Measurements from ENCODE around the gene LAMB1. TPM values are rescaled to one million over a fixed set of nuclear protein-coding genes. Genes with fewer than 3 reads are reported as not detected.

The LAMB1 gene
- total and polyA plus RNA-seq, 2 of the 13 experiments (the other 11 are each of a cell fraction or from before 2014, with no cell fraction given) = 109 to 124 TPM

- TF ChIP-seq TRAFD1 (CRISPR knock-in tag; IDR thresholded peaks at IDR 0.05; ENCODE audit: borderline replicate concordance) (no peak), RBFOX2 (IDR thresholded peaks at IDR 0.05; ENCODE audit: low read depth, low read length) (peak; percentile 87), HMGXB3 (CRISPR knock-in tag; IDR thresholded peaks at IDR 0.05; ENCODE audit: borderline replicate concordance) (peak; percentile 50; the same call in 1 of the 2 replicates), HMGA1 (CRISPR knock-in tag; conservative IDR thresholded peaks at IDR 0.05) (no peak), HDAC1 (CRISPR knock-in tag; IDR thresholded peaks at IDR 0.05) (peak; percentile 78), ZNF670 (CRISPR knock-in tag; IDR thresholded peaks at IDR 0.05; ENCODE audit: borderline replicate concordance) (peak; percentile 84), SATB2 (CRISPR knock-in tag; IDR thresholded peaks at IDR 0.05) (no peak), ZNF33B (CRISPR knock-in tag; IDR thresholded peaks at IDR 0.05) (peak; percentile 29; the same call in 1 of the 2 replicates), MTF2 (CRISPR knock-in tag; IDR thresholded peaks at IDR 0.05; ENCODE audit: borderline replicate concordance) (no peak), ZNF772 (CRISPR knock-in tag; IDR thresholded peaks at IDR 0.05) (0 out of 2 replicates have a peak, but pooled peaks have one; percentile 57), CEBPG (CRISPR knock-in tag; IDR thresholded peaks at IDR 0.05) (peak; percentile 22; the same call in 1 of the 2 replicates), NR2F2 (IDR thresholded peaks at IDR 0.05; ENCODE audit: borderline replicate concordance, low read depth) (no peak), ZBTB20 (CRISPR knock-in tag; IDR thresholded peaks at IDR 0.05; ENCODE audit: borderline replicate concordance, low read depth) (no peak), ZFP91 (CRISPR knock-in tag; IDR thresholded peaks at IDR 0.05; ENCODE audit: borderline replicate concordance) (peak; percentile 91), ZNF317 (CRISPR knock-in tag; IDR thresholded peaks at IDR 0.05) (no peak; the same call in 1 of the 2 replicates), MLXIP (CRISPR knock-in tag; IDR thresholded peaks at IDR 0.05; ENCODE audit: borderline replicate concordance) (peak; percentile 40; the same call in 1 of the 2 replicates), ZNF101 (CRISPR knock-in tag; IDR thresholded peaks at IDR 0.05; ENCODE audit: borderline replicate concordance, low read depth) (no peak), DRAP1 (CRISPR knock-in tag; IDR thresholded peaks at IDR 0.05) (peak; percentile 70)
Observed at GRCh38 chr7:107890962-107891635, 111.9 kb downstream of the LAMB1 start, which contains the start of gene DLD (continued).

Data from HepG2 (cell line).